ENCODE results near the gene NHSL1. TPM values are rescaled to one million over a fixed set of nuclear protein-coding genes. Genes with fewer than 3 reads are reported as not detected.

The NHSL1 gene
- total and polyA plus RNA-seq, 2 donors: 1.7 to 19.5 TPM

- no peaks in the 10 kb centered on the region for H3K4me1 ChIP-seq (ENCODE audit: insufficient read depth)
- DNase-seq (ENCODE audit: extremely low spot score): no peak
- no peak overlapping the region for H3K4me3 ChIP-seq (ENCODE audit: low read depth, low read length)
- no peak overlapping the region for H3K27ac ChIP-seq (ENCODE audit: low read depth)
- H3K36me3 ChIP-seq (ENCODE audit: insufficient read depth): no peaks in the 10 kb centered on the region
Measured at GRCh38 chr6:138374230-138374629, 125.1 kb downstream of the NHSL1 start.

GRCh38 chr6:138372711-138373463 lies 126.4 kb downstream of the NHSL1 start:
- no peak for DNase-seq (ENCODE audit: extremely low spot score)
- no peak overlapping the region for H3K27ac ChIP-seq (ENCODE audit: low read depth)
- no peaks in the 10 kb centered on the region for H3K36me3 ChIP-seq (ENCODE audit: insufficient read depth)
- no peaks in the 10 kb centered on the region for H3K4me1 ChIP-seq (ENCODE audit: insufficient read depth)
- no peak overlapping the region for H3K4me3 ChIP-seq (ENCODE audit: low read depth, low read length)

Small RNA genes lying within 50 kb of the gene (small RNA-seq; reads per million reads assigned to genes)
- gene AL031003.1 (not detected), gene AL391669.1 (not detected), gene MIR3145 (0.18 reads per million)

Other genes with a start within 250 kb of the NHSL1 start
- gene SMIM28, start 121.6 kb downstream of the NHSL1 start, total RNA-seq: not detected
- not detected for gene SMIM28, start 121.6 kb downstream of the NHSL1 start, polyA plus RNA-seq
- gene HEBP2, start 95.3 kb downstream of the NHSL1 start, total RNA-seq: 7.6 TPM
- gene HEBP2, start 95.3 kb downstream of the NHSL1 start, polyA plus RNA-seq: 43.1 TPM

Measured in urinary bladder (tissue), 4 donors.